Measurements from ENCODE around the gene NTMT1.
"Not testable (repeated sequence)": the region's sequence is repeated elsewhere in the genome, so short reads cannot be mapped to it uniquely, and the experiment has no call there.

The NTMT1 gene

DNA sequence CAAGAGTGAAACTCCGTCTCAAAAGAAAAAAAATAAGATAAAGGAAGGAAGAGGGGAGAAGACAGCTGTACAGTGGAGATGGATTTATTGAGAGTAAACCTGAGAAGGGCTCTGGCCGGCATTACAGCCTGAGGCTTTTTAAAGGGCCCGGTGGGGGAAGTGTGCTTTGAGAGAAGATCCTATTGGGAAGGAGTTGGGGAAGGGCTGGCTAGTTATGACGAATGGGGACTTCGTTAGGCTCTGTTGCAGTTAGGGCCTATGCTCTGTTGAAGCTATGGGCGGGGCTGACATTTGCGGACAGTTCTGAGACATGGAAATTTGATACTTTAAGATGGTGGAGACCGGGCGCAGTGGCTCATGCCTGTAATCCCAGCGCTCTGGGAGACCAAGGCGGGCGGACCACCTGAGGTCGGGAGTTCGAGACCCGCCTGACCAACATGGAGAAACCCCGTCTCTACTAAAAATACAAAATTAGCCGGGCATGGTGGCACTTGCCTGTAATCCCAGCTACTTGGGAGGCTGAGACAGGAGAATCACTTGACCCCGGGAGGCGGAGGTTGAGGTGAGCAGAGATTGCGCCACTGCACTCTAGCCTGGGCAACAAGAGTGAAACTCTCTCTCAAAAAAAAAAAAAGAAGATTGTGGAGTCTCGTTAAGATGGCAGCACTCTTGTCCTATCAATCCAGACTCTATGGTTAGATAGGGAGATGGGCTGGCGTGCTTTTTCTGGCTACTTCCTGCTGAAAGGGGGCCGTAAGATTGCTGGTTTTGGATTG, 38.3 kb upstream of the NTMT1 start:
- whole genome bisulfite sequencing (ENCODE audit: extremely low coverage, insufficient coverage, low lambda C conversion rate): no CpG with 5 or more reads among the region's 23 CpGs
- Histone ChIP-seq H2AK5ac (ENCODE audit: low read length) (no peak overlapping the region), H2BK15ac (replicated peaks; ENCODE audit: low read depth) (no peak overlapping the region), H4K5ac (ENCODE audit: low read length) (no peak overlapping the region), H3K4me1 (ENCODE audit: control insufficient read depth, low read depth, low read length) (peaks cover 6% of the 10 kb centered on the region), H3K27me3 (ENCODE audit: insufficient read depth, low read length, poor library complexity) (no peaks in the 10 kb centered on the region), H2BK5ac (ENCODE audit: low read length) (no peak overlapping the region), H3K18ac (ENCODE audit: low read length) (no peak overlapping the region), H3K4ac (ENCODE audit: low read depth, low read length) (no peak overlapping the region), H3K36me3 (ENCODE audit: control insufficient read depth, insufficient read depth, low read length) (no peaks in the 10 kb centered on the region), H3K4me3 (ENCODE audit: low read length) (no peak overlapping the region), H3K4me2 (ENCODE audit: low read length) (no peak overlapping the region), H3K56ac (ENCODE audit: low read length) (peak overlapping the region; percentile 46), H3K23ac (ENCODE audit: low read length) (no peak overlapping the region), H3K79me1 (ENCODE audit: low read length) (no peaks in the 10 kb centered on the region), H3K9ac (ENCODE audit: low read length) (no peak overlapping the region), H3K79me2 (ENCODE audit: control insufficient read depth, insufficient read depth, low read length) (no peaks in the 10 kb centered on the region), H4K8ac (ENCODE audit: low read depth, low read length) (no peak overlapping the region), H2BK120ac (ENCODE audit: low read depth, low read length) (no peak overlapping the region), H3K27ac (ENCODE audit: low read depth, low read length) (no peak overlapping the region)
- DNase-seq: peak; percentile 53

GRCh38 chr9:129590466-129590865, 35.5 kb upstream of the NTMT1 start:
- Histone ChIP-seq H3K4me1 (ENCODE audit: control insufficient read depth, low read depth, low read length) (peaks cover 3% of the 10 kb centered on the region), H3K4me2 (ENCODE audit: low read length) (no peak overlapping the region), H3K27me3 (ENCODE audit: insufficient read depth, low read length, poor library complexity) (no peaks in the 10 kb centered on the region), H2BK5ac (ENCODE audit: low read length) (no peak overlapping the region), H3K4ac (ENCODE audit: low read depth, low read length) (no peak overlapping the region), H2AK5ac (ENCODE audit: low read length) (no peak overlapping the region), H3K27ac (ENCODE audit: low read depth, low read length) (no peak overlapping the region), H3K79me2 (ENCODE audit: control insufficient read depth, insufficient read depth, low read length) (no peaks in the 10 kb centered on the region), H3K56ac (ENCODE audit: low read length) (no peak overlapping the region), H2BK120ac (ENCODE audit: low read depth, low read length) (no peak overlapping the region), H2BK15ac (replicated peaks; ENCODE audit: low read depth) (no peak overlapping the region), H3K23ac (ENCODE audit: low read length) (no peak overlapping the region), H3K36me3 (ENCODE audit: control insufficient read depth, insufficient read depth, low read length) (no peaks in the 10 kb centered on the region), H3K79me1 (ENCODE audit: low read length) (no peaks in the 10 kb centered on the region), H3K4me3 (ENCODE audit: low read length) (no peak overlapping the region), H4K5ac (ENCODE audit: low read length) (no peak overlapping the region), H3K9ac (ENCODE audit: low read length) (no peak overlapping the region), H3K18ac (ENCODE audit: low read length) (no peak overlapping the region), H4K8ac (ENCODE audit: low read depth, low read length) (no peak overlapping the region)
- WGBS (ENCODE audit: extremely low coverage, insufficient coverage, low lambda C conversion rate): no CpG with 5 or more reads among the region's 6 CpGs
- DNase-seq: no peak

DNA sequence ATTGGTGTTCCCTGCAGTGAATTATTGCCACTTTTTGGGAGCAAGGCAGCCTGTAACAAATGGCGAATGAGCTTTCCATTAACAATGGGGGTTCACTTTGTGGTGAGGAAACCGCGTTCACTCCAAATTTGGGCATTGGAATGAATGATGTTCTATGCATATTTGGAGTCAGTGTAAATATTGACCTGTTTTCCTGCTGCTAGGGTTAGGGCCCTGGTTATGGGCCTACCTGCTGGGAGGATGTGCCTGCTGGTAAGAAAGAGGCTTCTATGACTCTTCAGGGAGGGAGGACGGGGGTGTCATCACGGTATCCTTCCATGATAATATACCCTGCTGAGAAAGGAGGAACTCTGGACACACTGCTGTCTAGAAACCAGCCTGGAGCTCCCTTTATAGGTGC, 34.0 kb upstream of the NTMT1 start:
- Histone ChIP-seq H3K27ac (ENCODE audit: low read depth, low read length) (no peak overlapping the region), H3K23ac (ENCODE audit: low read length) (no peak overlapping the region), H3K4me2 (ENCODE audit: low read length) (no peak overlapping the region), H2BK120ac (ENCODE audit: low read depth, low read length) (no peak overlapping the region), H3K18ac (ENCODE audit: low read length) (no peak overlapping the region), H2BK15ac (replicated peaks; ENCODE audit: low read depth) (no peak overlapping the region), H4K5ac (ENCODE audit: low read length) (no peak overlapping the region), H3K4me3 (ENCODE audit: low read length) (no peak overlapping the region), H3K79me2 (ENCODE audit: control insufficient read depth, insufficient read depth, low read length) (no peaks in the 10 kb centered on the region), H2BK5ac (ENCODE audit: low read length) (no peak overlapping the region), H3K56ac (ENCODE audit: low read length) (no peak overlapping the region), H2AK5ac (ENCODE audit: low read length) (no peak overlapping the region), H3K27me3 (ENCODE audit: insufficient read depth, low read length, poor library complexity) (no peaks in the 10 kb centered on the region), H4K8ac (ENCODE audit: low read depth, low read length) (no peak overlapping the region), H3K4ac (ENCODE audit: low read depth, low read length) (no peak overlapping the region), H3K4me1 (ENCODE audit: control insufficient read depth, low read depth, low read length) (peaks cover 6% of the 10 kb centered on the region), H3K9ac (ENCODE audit: low read length) (no peak overlapping the region), H3K36me3 (ENCODE audit: control insufficient read depth, insufficient read depth, low read length) (no peaks in the 10 kb centered on the region), H3K79me1 (ENCODE audit: low read length) (no peaks in the 10 kb centered on the region)
- no CpG with 5 or more reads among the region's 5 CpGs for WGBS (ENCODE audit: extremely low coverage, insufficient coverage, low lambda C conversion rate)
- DNase-seq: peak; percentile 38

GRCh38 chr9:129592790-129593189, 33.2 kb upstream of the NTMT1 start:
- H3K4me2 ChIP-seq (ENCODE audit: low read length); H3K4me1 ChIP-seq (ENCODE audit: control insufficient read depth, low read depth, low read length); H2AK5ac ChIP-seq (ENCODE audit: low read length); H3K27me3 ChIP-seq (ENCODE audit: insufficient read depth, low read length, poor library complexity); H3K9ac ChIP-seq (ENCODE audit: low read length); H3K56ac ChIP-seq (ENCODE audit: low read length); H3K23ac ChIP-seq (ENCODE audit: low read length); H2BK5ac ChIP-seq (ENCODE audit: low read length); H3K4me3 ChIP-seq (ENCODE audit: low read length); H2BK15ac ChIP-seq (replicated peaks; ENCODE audit: low read depth); H3K18ac ChIP-seq (ENCODE audit: low read length); H3K36me3 ChIP-seq (ENCODE audit: control insufficient read depth, insufficient read depth, low read length); H2BK120ac ChIP-seq (ENCODE audit: low read depth, low read length); H3K4ac ChIP-seq (ENCODE audit: low read depth, low read length); H4K8ac ChIP-seq (ENCODE audit: low read depth, low read length); H4K5ac ChIP-seq (ENCODE audit: low read length); H3K27ac ChIP-seq (ENCODE audit: low read depth, low read length); H3K79me1 ChIP-seq (ENCODE audit: low read length); H3K79me2 ChIP-seq (ENCODE audit: control insufficient read depth, insufficient read depth, low read length); DNase-seq: not testable (repeated sequence)
- WGBS (ENCODE audit: extremely low coverage, insufficient coverage, low lambda C conversion rate): no CpG with 5 or more reads among the region's 10 CpGs

- no peak overlapping the region for H3K4me3 ChIP-seq (ENCODE audit: low read length)
- H4K8ac ChIP-seq (ENCODE audit: low read depth, low read length): no peak overlapping the region
- no peak overlapping the region for H3K27ac ChIP-seq (ENCODE audit: low read depth, low read length)
- no peak overlapping the region for H3K56ac ChIP-seq (ENCODE audit: low read length)
- no peak overlapping the region for H3K4ac ChIP-seq (ENCODE audit: low read depth, low read length)
- no peak overlapping the region for H2AK5ac ChIP-seq (ENCODE audit: low read length)
- H2BK120ac ChIP-seq (ENCODE audit: low read depth, low read length): no peak overlapping the region
- no peak overlapping the region for H3K18ac ChIP-seq (ENCODE audit: low read length)
- H4K5ac ChIP-seq (ENCODE audit: low read length): no peak overlapping the region
- H3K79me1 ChIP-seq (ENCODE audit: low read length): no peaks in the 10 kb centered on the region
- no peak overlapping the region for H2BK15ac ChIP-seq (replicated peaks; ENCODE audit: low read depth)
- no peak overlapping the region for H3K9ac ChIP-seq (ENCODE audit: low read length)
- H3K27me3 ChIP-seq (ENCODE audit: insufficient read depth, low read length, poor library complexity): no peaks in the 10 kb centered on the region
- H3K23ac ChIP-seq (ENCODE audit: low read length): no peak overlapping the region
- no peak for DNase-seq
- no CpG with 5 or more reads among the region's 7 CpGs for WGBS (ENCODE audit: extremely low coverage, insufficient coverage, low lambda C conversion rate)
- no peak overlapping the region for H3K4me2 ChIP-seq (ENCODE audit: low read length)
- H3K4me1 ChIP-seq (ENCODE audit: control insufficient read depth, low read depth, low read length): peaks cover 14% of the 10 kb centered on the region
- no peaks in the 10 kb centered on the region for H3K79me2 ChIP-seq (ENCODE audit: control insufficient read depth, insufficient read depth, low read length)
- no peak overlapping the region for H2BK5ac ChIP-seq (ENCODE audit: low read length)
- H3K36me3 ChIP-seq (ENCODE audit: control insufficient read depth, insufficient read depth, low read length): no peaks in the 10 kb centered on the region
Observed at GRCh38 chr9:129594632-129595031, 31.3 kb upstream of the NTMT1 start.

DNA sequence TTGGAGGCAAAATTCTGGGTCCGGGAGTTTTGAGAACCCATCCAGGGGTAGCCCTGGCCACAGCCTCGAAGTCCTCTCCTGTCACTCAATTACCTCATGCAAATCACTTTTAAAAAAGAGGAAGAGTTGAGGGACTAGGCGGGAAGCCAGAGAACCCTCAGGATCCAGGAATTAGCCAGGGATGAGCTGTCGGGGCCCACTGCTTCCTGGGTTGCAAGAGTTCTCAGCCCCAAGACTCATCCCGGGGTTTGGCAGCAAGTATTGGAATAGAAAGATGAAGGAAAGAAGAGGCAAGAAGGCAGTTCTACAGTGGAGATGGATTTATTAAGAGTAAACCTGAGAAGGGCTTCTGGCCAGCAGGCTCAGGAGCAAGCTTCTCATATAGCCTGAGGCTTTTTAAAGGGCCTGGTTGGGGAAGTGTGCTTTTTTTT, 30.6 kb upstream of the NTMT1 start:
- no peak overlapping the region for H3K27ac ChIP-seq (ENCODE audit: low read depth, low read length)
- H3K18ac ChIP-seq (ENCODE audit: low read length): no peak overlapping the region
- no peaks in the 10 kb centered on the region for H3K79me2 ChIP-seq (ENCODE audit: control insufficient read depth, insufficient read depth, low read length)
- no peak overlapping the region for H3K4me3 ChIP-seq (ENCODE audit: low read length)
- H3K79me1 ChIP-seq (ENCODE audit: low read length): no peaks in the 10 kb centered on the region
- H3K36me3 ChIP-seq (ENCODE audit: control insufficient read depth, insufficient read depth, low read length): no peaks in the 10 kb centered on the region
- H3K4ac ChIP-seq (ENCODE audit: low read depth, low read length): no peak overlapping the region
- H2BK5ac ChIP-seq (ENCODE audit: low read length): no peak overlapping the region
- peaks cover 14% of the 10 kb centered on the region for H3K4me1 ChIP-seq (ENCODE audit: control insufficient read depth, low read depth, low read length)
- no peak overlapping the region for H3K9ac ChIP-seq (ENCODE audit: low read length)
- no peaks in the 10 kb centered on the region for H3K27me3 ChIP-seq (ENCODE audit: insufficient read depth, low read length, poor library complexity)
- H3K23ac ChIP-seq (ENCODE audit: low read length): no peak overlapping the region
- H4K5ac ChIP-seq (ENCODE audit: low read length): no peak overlapping the region
- DNase-seq: no peak
- peak overlapping the region; percentile 45 for H2BK15ac ChIP-seq (replicated peaks; ENCODE audit: low read depth)
- peak overlapping the region; percentile 57 for H3K56ac ChIP-seq (ENCODE audit: low read length)
- H3K4me2 ChIP-seq (ENCODE audit: low read length): no peak overlapping the region
- no peak overlapping the region for H2AK5ac ChIP-seq (ENCODE audit: low read length)
- H2BK120ac ChIP-seq (ENCODE audit: low read depth, low read length): peak overlapping the region; percentile 55
- no CpG with 5 or more reads among the region's 5 CpGs for WGBS (ENCODE audit: extremely low coverage, insufficient coverage, low lambda C conversion rate)
- no peak overlapping the region for H4K8ac ChIP-seq (ENCODE audit: low read depth, low read length)

Data from mesendoderm (in vitro differentiated cells).